ENCODE measurements around the gene GET4.
A peak's percentile ranks its signal among the peaks of the same experiment; 100 is the strongest.

The GET4 gene

GRCh38 chr7:882336-883035 lies 6.1 kb downstream of the GET4 start:
- Histone ChIP-seq H3K4me3 (ENCODE audit: low read depth, low read length) (no peak overlapping the region), H3K27ac (ENCODE audit: extremely low read depth, low read depth, low read length) (no peak overlapping the region), H3K9me3 (ENCODE audit: control insufficient read depth, insufficient read depth, low read depth, low read length) (no peaks in the 10 kb centered on the region), H3K36me3 (ENCODE audit: control insufficient read depth in 2 of 2, insufficient read depth in 1 of 2, low read length in 2 of 2) (peaks cover 2 to 38% of the 10 kb centered on the region in 2 experiments; a peak in 1 of 3 replicates), H3K4me1 (ENCODE audit: control insufficient read depth, insufficient read depth, low read length) (no peaks in the 10 kb centered on the region)
- ChIA-PET CTCF (interaction anchor here (0.5 to 1.5 kb wide), 2 partner anchors 359 to 561 kb away, joined by 3 read pairs; no protein-coding TSS in a partner anchor), POLR2A (no interaction called here)
- no peak for TF ChIP-seq ZNF133 (tag by site-specific recombination; IDR thresholded peaks at IDR 0.05)
- TF ChIP-seq ZNF626 (tag by site-specific recombination; IDR thresholded peaks at IDR 0.05), result no peak
- no peak for TF ChIP-seq ZNF530 (tag by site-specific recombination; IDR thresholded peaks at IDR 0.05; ENCODE audit: low read depth)
- TF ChIP-seq ZNF280C (tag by site-specific recombination; IDR thresholded peaks at IDR 0.05), result no peak
- TF ChIP-seq ZNF324 (tag by site-specific recombination; IDR thresholded peaks at IDR 0.05), result no peak
- no peak for TF ChIP-seq OSR2 (tag by site-specific recombination; IDR thresholded peaks at IDR 0.05)
- TF ChIP-seq ZNF169 (tag by site-specific recombination; IDR thresholded peaks at IDR 0.05), result no peak
- TF ChIP-seq ZNF843 (tag by site-specific recombination; IDR thresholded peaks at IDR 0.05), result no peak
- TF ChIP-seq ZNF362 (tag by site-specific recombination; IDR thresholded peaks at IDR 0.05), result no peak
- TF ChIP-seq ZNF341 (tag by site-specific recombination; IDR thresholded peaks at IDR 0.05; ENCODE audit: low read depth), result 0 out of 2 replicates have a peak, but pooled peaks have one; percentile 37
- TF ChIP-seq, protein P1, sequence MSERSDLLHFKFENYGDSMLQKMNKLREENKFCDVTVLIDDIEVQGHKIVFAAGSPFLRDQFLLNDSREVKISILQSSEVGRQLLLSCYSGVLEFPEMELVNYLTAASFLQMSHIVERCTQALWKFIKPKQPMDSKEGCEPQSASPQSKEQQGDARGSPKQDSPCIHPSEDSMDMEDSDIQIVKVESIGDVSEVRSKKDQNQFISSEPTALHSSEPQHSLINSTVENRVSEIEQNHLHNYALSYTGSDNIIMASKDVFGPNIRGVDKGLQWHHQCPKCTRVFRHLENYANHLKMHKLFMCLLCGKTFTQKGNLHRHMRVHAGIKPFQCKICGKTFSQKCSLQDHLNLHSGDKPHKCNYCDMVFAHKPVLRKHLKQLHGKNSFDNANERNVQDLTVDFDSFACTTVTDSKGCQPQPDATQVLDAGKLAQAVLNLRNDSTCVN (tag by site-specific recombination; optimal IDR thresholded peaks at IDR 0.05), result peak; percentile 4
- no peak for TF ChIP-seq ZFP41 (tag by site-specific recombination; IDR thresholded peaks at IDR 0.05; ENCODE audit: borderline replicate concordance)

GRCh38 chr7:883055-884021 lies 7.0 kb downstream of the GET4 start:
- TF ChIP-seq ZNF521 (tag by site-specific recombination; IDR thresholded peaks at IDR 0.05) (no peak), ZNF514 (tag by site-specific recombination; IDR thresholded peaks at IDR 0.05) (no peak), ZNF843 (tag by site-specific recombination; IDR thresholded peaks at IDR 0.05) (no peak), KLF1 (tag by site-specific recombination; IDR thresholded peaks at IDR 0.05) (no peak), EGR2 (tag by site-specific recombination; IDR thresholded peaks at IDR 0.05; ENCODE audit: low read depth) (no peak), ZBTB6 (tag by site-specific recombination; IDR thresholded peaks at IDR 0.05) (no peak)
- TF ChIP-seq, protein P2, sequence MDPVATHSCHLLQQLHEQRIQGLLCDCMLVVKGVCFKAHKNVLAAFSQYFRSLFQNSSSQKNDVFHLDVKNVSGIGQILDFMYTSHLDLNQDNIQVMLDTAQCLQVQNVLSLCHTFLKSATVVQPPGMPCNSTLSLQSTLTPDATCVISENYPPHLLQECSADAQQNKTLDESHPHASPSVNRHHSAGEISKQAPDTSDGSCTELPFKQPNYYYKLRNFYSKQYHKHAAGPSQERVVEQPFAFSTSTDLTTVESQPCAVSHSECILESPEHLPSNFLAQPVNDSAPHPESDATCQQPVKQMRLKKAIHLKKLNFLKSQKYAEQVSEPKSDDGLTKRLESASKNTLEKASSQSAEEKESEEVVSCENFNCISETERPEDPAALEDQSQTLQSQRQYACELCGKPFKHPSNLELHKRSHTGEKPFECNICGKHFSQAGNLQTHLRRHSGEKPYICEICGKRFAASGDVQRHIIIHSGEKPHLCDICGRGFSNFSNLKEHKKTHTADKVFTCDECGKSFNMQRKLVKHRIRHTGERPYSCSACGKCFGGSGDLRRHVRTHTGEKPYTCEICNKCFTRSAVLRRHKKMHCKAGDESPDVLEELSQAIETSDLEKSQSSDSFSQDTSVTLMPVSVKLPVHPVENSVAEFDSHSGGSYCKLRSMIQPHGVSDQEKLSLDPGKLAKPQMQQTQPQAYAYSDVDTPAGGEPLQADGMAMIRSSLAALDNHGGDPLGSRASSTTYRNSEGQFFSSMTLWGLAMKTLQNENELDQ (tag by site-specific recombination; IDR thresholded peaks at IDR 0.05; ENCODE audit: low read depth), result no peak
- Histone ChIP-seq H3K36me3 (ENCODE audit: control insufficient read depth in 2 of 2, insufficient read depth in 1 of 2, low read length in 2 of 2) (peaks cover 5 to 43% of the 10 kb centered on the region in 2 experiments; a peak in 1 of 3 replicates), H3K4me1 (ENCODE audit: control insufficient read depth, insufficient read depth, low read length) (no peaks in the 10 kb centered on the region), H3K4me3 (ENCODE audit: low read depth, low read length) (no peak overlapping the region), H3K27ac (ENCODE audit: extremely low read depth, low read depth, low read length) (no peak overlapping the region), H3K9me3 (ENCODE audit: control insufficient read depth, insufficient read depth, low read depth, low read length) (no peaks in the 10 kb centered on the region)
- POLR2A ChIA-PET, result interaction anchor here (0.6 kb wide), 1 partner anchor 17 kb away, joined by 3 read pairs; no protein-coding TSS in a partner anchor
- CTCF ChIA-PET, result interaction anchor here (0.5 to 1.5 kb wide), 3 partner anchors 303 to 561 kb away, joined by 3 to 4 read pairs (median 3); no protein-coding TSS in a partner anchor
